ENCODE data around the gene CDCA7.
"Not testable (repeated sequence)": the region's sequence is repeated elsewhere in the genome, so short reads cannot be mapped to it uniquely, and the experiment has no call there.

Gene CDCA7

GRCh38 chr2:173370198-173370597 lies 15.5 kb downstream of the CDCA7 start:
- no peak for TF ChIP-seq CTCF (IDR thresholded peaks at IDR 0.05; ENCODE audit: low read depth, low read length)
- no peak for DNase-seq (ENCODE audit: extremely low read depth, low read depth)

GRCh38 chr2:173371023-173371422 lies 16.4 kb downstream of the CDCA7 start:
- no peak for DNase-seq (ENCODE audit: extremely low read depth, low read depth)
- TF ChIP-seq CTCF (IDR thresholded peaks at IDR 0.05; ENCODE audit: low read depth, low read length): no peak

- TF ChIP-seq CTCF (IDR thresholded peaks at IDR 0.05; ENCODE audit: low read depth, low read length): no peak
- DNase-seq (ENCODE audit: extremely low read depth, low read depth): peak; percentile 56
These were observed 18.6 kb downstream of the CDCA7 start for GRCh38 chr2:173373290-173373689.

GRCh38 chr2:173374634-173375033 lies 20.0 kb downstream of the CDCA7 start:
- TF ChIP-seq CTCF (IDR thresholded peaks at IDR 0.05; ENCODE audit: low read depth, low read length): no peak
- DNase-seq (ENCODE audit: extremely low read depth, low read depth): no peak

- not testable (repeated sequence) for DNase-seq (ENCODE audit: extremely low read depth, low read depth)
These were observed 30.9 kb downstream of the CDCA7 start for GRCh38 chr2:173385534-173385933.

- no peak for DNase-seq (ENCODE audit: extremely low read depth, low read depth)
- no peak for TF ChIP-seq CTCF (IDR thresholded peaks at IDR 0.05; ENCODE audit: low read depth, low read length)
These were observed 31.5 kb downstream of the CDCA7 start for GRCh38 chr2:173386021-173386737.

GRCh38 chr2:173386738-173387065 lies 32.0 kb downstream of the CDCA7 start:
- DNase-seq (ENCODE audit: extremely low read depth, low read depth): no peak
- TF ChIP-seq CTCF (IDR thresholded peaks at IDR 0.05; ENCODE audit: low read depth, low read length): no peak

GRCh38 chr2:173387079-173387478 lies 32.4 kb downstream of the CDCA7 start:
- DNase-seq (ENCODE audit: extremely low read depth, low read depth): no peak

More at GRCh38 chr2:173387079-173387478, 32.4 kb downstream of the CDCA7 start:
- TF ChIP-seq CTCF (IDR thresholded peaks at IDR 0.05; ENCODE audit: low read depth, low read length): no peak

Measured in AG09319 (cell line).